Measurements from ENCODE around the gene SPAAR. TPM values are rescaled to one million over a fixed set of nuclear protein-coding genes. Genes with fewer than 3 reads are reported as not detected.
"Not testable (repeated sequence)": the region's sequence is repeated elsewhere in the genome, so short reads cannot be mapped to it uniquely, and the experiment has no call there.

SPAAR gene
- polyA plus RNA-seq, 4 donors: 0.71 to 1.5 (median 1.3) TPM

- DNase-seq (ENCODE audit: low read depth in 4 of 4, low spot score in 3 of 4): no peak
These were observed 6.2 kb upstream of the SPAAR start for GRCh38 chr9:35903049-35903448.

- no peak for DNase-seq (ENCODE audit: low read depth in 4 of 4, low spot score in 3 of 4)
These were observed 5.0 kb upstream of the SPAAR start for GRCh38 chr9:35904338-35904737.

- DNase-seq (ENCODE audit: low read depth in 4 of 4, low spot score in 3 of 4): no peak
These were observed 4.1 kb upstream of the SPAAR start for GRCh38 chr9:35905051-35905781.

- DNase-seq (ENCODE audit: low read depth in 4 of 4, low spot score in 3 of 4): no peak
These were observed 3.2 kb upstream of the SPAAR start, which contains the start of gene HRCT1 for GRCh38 chr9:35905912-35906679. TSS of gene HRCT1 (plus strand) at chr9:35906202. CDS start at chr9:35906288, 86 bp downstream.

- DNase-seq (ENCODE audit: low read depth in 4 of 4, low spot score in 3 of 4): no peak
These were observed 2.2 kb upstream of the SPAAR start for GRCh38 chr9:35906923-35907699.

GRCh38 chr9:35907711-35908503 lies 1.4 kb upstream of the SPAAR start:
- DNase-seq (ENCODE audit: low read depth in 4 of 4, low spot score in 3 of 4): no peak

- DNase-seq (ENCODE audit: low read depth in 4 of 4, low spot score in 3 of 4): no peak
These were observed 675 bp upstream of the SPAAR start for GRCh38 chr9:35908504-35909125.

- no peak for DNase-seq (ENCODE audit: low read depth in 4 of 4, low spot score in 3 of 4)
These were observed 660 bp downstream of the SPAAR start for GRCh38 chr9:35909687-35910612.

GRCh38 chr9:35910613-35911359 lies 1.5 kb downstream of the SPAAR start:
- no peak for DNase-seq (ENCODE audit: low read depth in 4 of 4, low spot score in 3 of 4)

- no peak for DNase-seq (ENCODE audit: low read depth in 4 of 4, low spot score in 3 of 4)
These were observed 2.4 kb downstream of the SPAAR start for GRCh38 chr9:35911690-35912089.

- no peak for DNase-seq (ENCODE audit: low read depth in 4 of 4, low spot score in 3 of 4)
These were observed 3.6 kb downstream of the SPAAR start for GRCh38 chr9:35912791-35913400.

- DNase-seq (ENCODE audit: low read depth in 4 of 4, low spot score in 3 of 4): not testable (repeated sequence)
These were observed 4.1 kb downstream of the SPAAR start for GRCh38 chr9:35913429-35913828.

- DNase-seq (ENCODE audit: low read depth in 4 of 4, low spot score in 3 of 4): no peak
These were observed 5.1 kb downstream of the SPAAR start for GRCh38 chr9:35914301-35914807.

GRCh38 chr9:35915681-35916294 lies 6.5 kb downstream of the SPAAR start:
- DNase-seq (ENCODE audit: low read depth in 4 of 4, low spot score in 3 of 4): no peak

- no peak for DNase-seq (ENCODE audit: low read depth in 4 of 4, low spot score in 3 of 4)
These were observed 8.0 kb downstream of the SPAAR start for GRCh38 chr9:35917261-35917660.

GRCh38 chr9:35918780-35919179 lies 9.5 kb downstream of the SPAAR start:
- DNase-seq (ENCODE audit: low read depth in 4 of 4, low spot score in 3 of 4): no peak

All from left renal pelvis (tissue), 4 donors.